Endothelial cell of umbilical vein (primary cell): ENCODE measurements around the gene DIP2C. TPM values are rescaled to one million over a fixed set of nuclear protein-coding genes. Genes with fewer than 3 reads are reported as not detected.

Experiments
- BruUV-seq: library from RNA; stranded (reverse); fragments of 400-500 nt; replicated peaks from 2 replicates; lab custom pipeline; 2021; lab: Mats Ljungman, UMichigan
- CTCF ChIA-PET: fragments of 300-600, 350-600 bp; sonication (Branson Sonifier 250); formaldehyde crosslinking; loops from one replicate; lab custom pipeline; 2021; ENCODE audit warnings: antibody characterized with exemption, inconsistent platforms; lab: Charles Lee
- POLR2A ChIA-PET: fragments of 300-600, 350-600 bp; sonication (Branson Sonifier 250); formaldehyde crosslinking; loops from one replicate; lab custom pipeline; 2021; ENCODE audit warnings: antibody characterized with exemption, inconsistent platforms; lab: Charles Lee
- DNase-seq: peaks from one replicate; pipeline ENCODE4 v3.0.0-alpha.2; 2011; ENCODE audit warnings: low read depth, low spot score
- FAIRE-seq: peaks from 2 replicates; lab custom pipeline; 2011; peaks lifted over from hg19 to GRCh38; lab: Jason Lieb, UNC
- H2AFZ ChIP-seq: 2 replicates; pipeline ENCODE4 v1.6.0; 2012; ENCODE audit warnings: low read depth, low read length, control low read depth, inconsistent platforms
- H3K27ac ChIP-seq: 2 replicates; pipeline ENCODE4 v1.5.1; 2011; ENCODE audit warnings: low read depth, mild to moderate bottlenecking, control low read depth, low read length, moderate library complexity; ENCODE audit not compliant: insufficient read depth
- H3K27me3 ChIP-seq, 2 experiments: 2 replicates each; pipeline versions ENCODE4 v1.6.0 to v1.6.1; 2011; ENCODE audit warnings: low read length in 2 of 2, mixed read lengths in 1 of 2; ENCODE audit not compliant: control insufficient read depth in 2 of 2, insufficient read depth in 2 of 2
- H3K36me3 ChIP-seq, 2 experiments: 2 replicates in 1 of 2; 3 replicates in 1 of 2; pipeline ENCODE4 v1.5.1; 2011; ENCODE audit warnings: low read length in 2 of 2, mild to moderate bottlenecking in 1 of 2, moderate library complexity in 1 of 2; ENCODE audit not compliant: control insufficient read depth in 2 of 2, insufficient read depth in 2 of 2; ENCODE audit errors: extremely low read depth in 1 of 2
- H3K4me1 ChIP-seq: 3 replicates; pipeline ENCODE4 v1.5.1; 2011; ENCODE audit warnings: mild to moderate bottlenecking, low read length; ENCODE audit not compliant: control insufficient read depth, insufficient read depth; ENCODE audit errors: extremely low read depth
- H3K4me2 ChIP-seq: 2 replicates; pipeline ENCODE4 v1.6.1; 2011; ENCODE audit warnings: low read length, control low read depth, mixed read lengths; ENCODE audit not compliant: insufficient read depth
- H3K4me3 ChIP-seq, 3 experiments: fragments of 200-600 bp in 1 of 3; sonication (generic), shearing (Covaris generic) in 1 of 3; replicated peaks in 1 of 3; 2 replicates each; pipeline ENCODE4 v1.5.1; 2011 to 2016; ENCODE audit warnings: control low read depth in 3 of 3, low read length in 3 of 3, mild to moderate bottlenecking in 2 of 3, inconsistent platforms in 1 of 3, low read depth in 1 of 3, moderate library complexity in 1 of 3; ENCODE audit not compliant: insufficient read depth in 1 of 3
- H3K79me2 ChIP-seq: 2 replicates; pipeline ENCODE4 v1.6.0; 2012; ENCODE audit warnings: low read length, inconsistent platforms; ENCODE audit not compliant: control insufficient read depth, insufficient read depth
- H3K9ac ChIP-seq: replicated peaks from 2 replicates; pipeline ENCODE3; 2011; ENCODE audit warnings: low read length, control low read depth; ENCODE audit not compliant: insufficient read depth; ENCODE audit errors: extremely low read depth
- H3K9me1 ChIP-seq: replicated peaks from 3 replicates; pipeline ENCODE4 v1.6.0; 2011; ENCODE audit warnings: mild to moderate bottlenecking, low read length; ENCODE audit not compliant: control insufficient read depth, insufficient read depth; ENCODE audit errors: extremely low read depth
- H3K9me3 ChIP-seq: replicated peaks from 2 replicates; pipeline ENCODE4 v1.5.1; 2012; ENCODE audit warnings: low read length, inconsistent platforms; ENCODE audit not compliant: control insufficient read depth, insufficient read depth
- H4K20me1 ChIP-seq: replicated peaks from 2 replicates; pipeline ENCODE3; 2011; ENCODE audit warnings: mild to moderate bottlenecking, low read length; ENCODE audit not compliant: control insufficient read depth, insufficient read depth; ENCODE audit errors: extremely low read depth
- EZH2 ChIP-seq: IDR thresholded peaks from 2 replicates; pipeline ENCODE4 v1.6.1; 2012; ENCODE audit warnings: borderline replicate concordance, low read depth, mild to moderate bottlenecking, moderate library complexity, low read length, inconsistent platforms; ENCODE audit not compliant: severe bottlenecking
- FOS ChIP-seq: IDR thresholded peaks from 2 replicates; pipeline ENCODE4 v1.6.1; 2011; ENCODE audit warnings: mild to moderate bottlenecking, low read length, moderate library complexity, borderline replicate concordance; ENCODE audit not compliant: insufficient read depth
- GATA2 ChIP-seq: IDR thresholded peaks from 2 replicates; pipeline ENCODE4 v1.7.0; 2011; ENCODE audit warnings: low read depth, mild to moderate bottlenecking, moderate library complexity, mixed read lengths, low read length; ENCODE audit not compliant: insufficient read length, insufficient read depth
- JUN ChIP-seq: IDR thresholded peaks from 2 replicates; pipeline ENCODE4 v1.6.1; 2011; ENCODE audit warnings: borderline replicate concordance, low read depth; ENCODE audit not compliant: insufficient read length, insufficient read depth
- MYC ChIP-seq: IDR thresholded peaks from one replicate; pipeline ENCODE4 v1.6.1; 2011; ENCODE audit warnings: mild to moderate bottlenecking, low read depth, low read length
- POLR2A ChIP-seq: IDR thresholded peaks from 2 replicates; pipeline ENCODE4 v1.6.1; 2012; ENCODE audit warnings: low read depth, mild to moderate bottlenecking, control low read depth, low read length
- POLR2AphosphoS5 ChIP-seq: IDR thresholded peaks from 2 replicates; pipeline ENCODE4 v1.6.1; 2012; ENCODE audit warnings: low read depth, mild to moderate bottlenecking, control low read depth, low read length, moderate library complexity; ENCODE audit not compliant: insufficient read depth
- dilution Hi-C: fragments of 300-500 bp; cut with MboI; formaldehyde crosslinking; loops from one replicate; pipeline ENCODE4 v1.15.0; 2019; ENCODE audit warnings: low sequenced_read_pairs; ENCODE audit not compliant: extremely low pct_ligation_motif_present
- intact Hi-C: fragments of 100-400 bp; cut with micrococcal nuclease; formaldehyde crosslinking; loops from one replicate; pipeline ENCODE4 v1.10.0; 2022
- polyA plus RNA-seq, 4 experiments: library from polyadenylated mRNA; depleted of rRNA in 3 of 4; stranded (reverse) in 3 of 4; unstranded in 1 of 4; fragments of >200 nt; gene quantifications; 2 replicates each; pipeline versions ENCODE4 v1.2.1 to v1.2.3, GENCODE V29; 2011 to 2012; ENCODE audit warnings: missing spikeins in 1 of 4
- total RNA-seq: library from RNA; stranded (reverse); gene quantifications from 2 replicates; pipeline ENCODE4 v1.2.3, GENCODE V29; 2021
- TF ChIP-seq, protein P1 (sequence below), 2 donors: IDR thresholded peaks; 1 replicate in 1 of 2; 2 replicates in 1 of 2; pipeline ENCODE4 v1.5.1; 2011; ENCODE audit warnings: low read length in 2 of 2, mild to moderate bottlenecking in 2 of 2, moderate library complexity in 2 of 2, control low read depth in 1 of 2, inconsistent platforms in 1 of 2, low read depth in 1 of 2; ENCODE audit not compliant: insufficient read depth in 1 of 2; ENCODE audit errors: extremely low read depth in 1 of 2
- TF ChIP-seq, protein P2 (sequence below): IDR thresholded peaks from 2 replicates; pipeline ENCODE4 v1.6.1; 2011; ENCODE audit not compliant: insufficient read depth, insufficient read length

Gene DIP2C
- total and polyA plus RNA-seq, 2 donors (not counting 3 experiments of a cell fraction or from before 2014, with no cell fraction given) = 3.6 to 10.7 TPM

DNA sequence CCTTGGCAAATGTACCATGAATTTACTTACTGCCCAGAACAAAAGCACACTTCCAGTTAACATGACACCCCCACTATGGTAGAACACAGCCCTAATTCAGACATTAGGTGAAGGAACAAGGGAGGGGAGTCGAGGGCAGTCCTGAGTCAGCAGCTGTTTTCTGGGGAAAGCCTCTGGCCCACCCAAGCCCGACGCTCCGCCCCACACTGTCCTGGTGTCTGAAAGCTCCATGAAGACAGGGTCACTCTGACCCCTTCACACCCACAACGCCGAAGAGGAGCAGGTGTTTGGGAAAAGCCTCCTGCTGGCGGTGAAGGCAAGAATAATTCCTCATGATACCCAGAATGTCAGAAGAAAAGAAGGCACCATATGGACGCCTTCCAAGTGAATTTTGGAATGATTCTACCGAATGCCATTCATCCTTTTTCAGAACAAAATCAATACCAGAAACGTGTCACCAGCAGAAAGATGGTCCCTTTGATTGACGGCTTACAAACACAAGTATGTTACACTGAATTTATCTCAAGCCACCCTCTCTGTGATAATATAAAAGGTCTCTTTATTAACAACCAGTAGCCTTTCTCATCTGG, 172.1 kb downstream of the DIP2C start:
- Histone ChIP-seq H3K4me1 (no peaks in the 10 kb centered on the region), H3K9me1 (no peaks in the 10 kb centered on the region), H3K79me2 (no peaks in the 10 kb centered on the region), H3K27ac (no peak overlapping the region), H3K4me2 (no peak overlapping the region), H4K20me1 (no peaks in the 10 kb centered on the region), H3K9me3 (no peaks in the 10 kb centered on the region), H3K27me3 (no peaks in the 10 kb centered on the region), H3K4me3 (no peak overlapping the region), H2AFZ (no peak overlapping the region), H3K36me3 (no peaks in the 10 kb centered on the region), H3K9ac (no peak overlapping the region)
- BruUV-seq = no TSS peak
- TF ChIP-seq FOS (no peak), POLR2AphosphoS5 (no peak), POLR2A (no peak), MYC (no peak), GATA2 (no peak), EZH2 (no peak), JUN (no peak)
- TF ChIP-seq, protein P1, sequence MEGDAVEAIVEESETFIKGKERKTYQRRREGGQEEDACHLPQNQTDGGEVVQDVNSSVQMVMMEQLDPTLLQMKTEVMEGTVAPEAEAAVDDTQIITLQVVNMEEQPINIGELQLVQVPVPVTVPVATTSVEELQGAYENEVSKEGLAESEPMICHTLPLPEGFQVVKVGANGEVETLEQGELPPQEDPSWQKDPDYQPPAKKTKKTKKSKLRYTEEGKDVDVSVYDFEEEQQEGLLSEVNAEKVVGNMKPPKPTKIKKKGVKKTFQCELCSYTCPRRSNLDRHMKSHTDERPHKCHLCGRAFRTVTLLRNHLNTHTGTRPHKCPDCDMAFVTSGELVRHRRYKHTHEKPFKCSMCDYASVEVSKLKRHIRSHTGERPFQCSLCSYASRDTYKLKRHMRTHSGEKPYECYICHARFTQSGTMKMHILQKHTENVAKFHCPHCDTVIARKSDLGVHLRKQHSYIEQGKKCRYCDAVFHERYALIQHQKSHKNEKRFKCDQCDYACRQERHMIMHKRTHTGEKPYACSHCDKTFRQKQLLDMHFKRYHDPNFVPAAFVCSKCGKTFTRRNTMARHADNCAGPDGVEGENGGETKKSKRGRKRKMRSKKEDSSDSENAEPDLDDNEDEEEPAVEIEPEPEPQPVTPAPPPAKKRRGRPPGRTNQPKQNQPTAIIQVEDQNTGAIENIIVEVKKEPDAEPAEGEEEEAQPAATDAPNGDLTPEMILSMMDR (IDR thresholded peaks at IDR 0.05; ENCODE audit: extremely low read depth in 1 of 2, insufficient read depth in 1 of 2, low read depth in 1 of 2, low read length in 2 of 2) = no peak
- TF ChIP-seq, protein P2, sequence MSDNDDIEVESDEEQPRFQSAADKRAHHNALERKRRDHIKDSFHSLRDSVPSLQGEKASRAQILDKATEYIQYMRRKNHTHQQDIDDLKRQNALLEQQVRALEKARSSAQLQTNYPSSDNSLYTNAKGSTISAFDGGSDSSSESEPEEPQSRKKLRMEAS = no peak
- ChIA-PET POLR2A (no interaction called here), CTCF (no interaction called here)
- dilution Hi-C loops (no loop called here), intact Hi-C loops (no loop called here)
- FAIRE-seq = no peak
- no peak for DNase-seq
